ENCODE measurements around the gene ANKRD9. TPM values are rescaled to one million over a fixed set of nuclear protein-coding genes. Genes with fewer than 3 reads are reported as not detected.

ANKRD9 gene
- total and polyA plus RNA-seq, 9 of the 15 experiments (the other 6 are each of a cell fraction or from before 2014, with no cell fraction given): 0.04 to 32.9 (median 5.3) TPM

DNA sequence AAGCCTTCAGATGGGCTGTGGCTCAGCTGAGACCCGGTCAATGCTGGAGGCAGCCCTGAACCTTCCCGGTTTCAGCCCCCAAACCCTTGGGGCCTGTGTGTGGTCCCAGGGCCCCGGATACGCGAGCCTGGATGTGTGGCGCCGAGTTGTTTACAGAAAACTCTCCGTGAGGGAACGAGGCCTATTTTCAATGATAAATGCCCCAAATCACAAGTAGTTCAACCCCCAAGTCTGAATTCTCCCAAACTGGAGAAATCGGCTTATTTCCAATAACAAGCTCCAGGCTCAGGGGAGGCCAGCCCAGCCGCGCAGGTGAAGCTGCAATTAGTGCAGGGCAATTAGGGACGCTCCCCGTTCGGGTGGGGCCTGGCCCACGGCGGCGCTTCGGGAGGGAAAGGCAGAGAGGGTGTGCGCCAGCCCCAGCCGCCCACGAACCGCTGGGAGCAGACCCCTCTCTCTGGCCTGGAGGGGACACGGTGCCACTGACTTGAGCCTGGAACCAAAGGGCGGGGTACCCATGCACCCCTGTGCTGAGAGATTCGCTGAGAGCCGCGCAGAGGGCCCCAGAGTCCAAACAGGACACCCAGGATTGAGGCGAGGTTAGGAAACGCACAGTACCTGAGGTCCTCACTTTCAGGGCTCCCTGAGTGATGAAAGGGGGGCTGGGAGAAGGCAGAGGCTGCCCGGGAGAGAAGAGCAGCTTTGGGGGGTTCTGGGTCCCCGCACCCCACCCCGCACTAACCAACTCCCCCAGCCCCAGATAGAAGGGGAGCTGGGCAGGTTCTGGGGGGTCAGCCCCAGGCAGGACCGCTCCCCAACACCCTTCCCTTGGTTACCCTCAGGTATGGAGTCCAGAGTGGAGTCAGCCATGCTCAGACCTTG lies 14.2 kb upstream of the ANKRD9 start:
- in situ Hi-C loops (cut with MboI): loop anchor here (25.0 kb wide), 1 partner anchor 388 kb away; the partner anchor contains the start of gene AMN
- ChIA-PET CTCF (ENCODE audit: low intra/inter-chr PET ratio) (interaction anchor here (0.6 to 1.2 kb wide), 2 partner anchors 70 to 139 kb away, joined by 3 read pairs; no protein-coding TSS in a partner anchor), POLR2A (interaction anchor here (0.8 to 1.3 kb wide), 3 partner anchors 8 to 146 kb away, joined by 4 to 6 read pairs (median 5); no protein-coding TSS in a partner anchor)
- FAIRE-seq (no peak), ATAC-seq (no peak), DNase-seq (ENCODE audit: extremely low read depth in 1 of 4, low spot score in 3 of 4) (no peak)
- no peak overlapping the region for H2AFZ ChIP-seq (ENCODE audit: low read depth, low read length)
- peaks cover 12 to 37% of the 10 kb centered on the region in 2 experiments; a peak in 4 of 5 replicates for H3K4me1 ChIP-seq (replicated peaks in 1 of 2; ENCODE audit: control insufficient read depth in 2 of 2, insufficient read depth in 2 of 2, low read length in 2 of 2)
- H3K36me3 ChIP-seq (ENCODE audit: control insufficient read depth, insufficient read depth, low read length): no peaks in the 10 kb centered on the region
- H3K9ac ChIP-seq (ENCODE audit: insufficient read depth in 1 of 2, low read depth in 2 of 2, low read length in 2 of 2): 0 out of 4 replicates have a peak overlapping the region, but pooled peaks of 1 of the 2 experiments have one; percentile 26
- no peaks in the 10 kb centered on the region for H4K20me1 ChIP-seq (replicated peaks; ENCODE audit: control insufficient read depth, insufficient read depth, low read length)
- WGBS (ENCODE audit: insufficient coverage, low coverage, missing lambda C conversion rate): 69% methylated on average over 29 of the region's 34 CpGs
- no peak overlapping the region for H3K4me2 ChIP-seq (ENCODE audit: insufficient read depth, low read length)
- intact Hi-C loops (cut with micrococcal nuclease): loop anchor here (2.0 to 10.0 kb wide), 4 partner anchors 69 to 395 kb away; partner anchors contain the start of genes RCOR1 and TRAF3
- no peaks in the 10 kb centered on the region for H3K9me1 ChIP-seq (ENCODE audit: control insufficient read depth, insufficient read depth, low read length)
- H3K4me3 ChIP-seq: no peak overlapping the region
- no peaks in the 10 kb centered on the region; the same call in 1 of the 2 replicates for H3K9me3 ChIP-seq (replicated peaks; ENCODE audit: control insufficient read depth, insufficient read depth, low read depth, low read length)
- H3K79me2 ChIP-seq (ENCODE audit: control insufficient read depth, insufficient read depth, low read length): no peaks in the 10 kb centered on the region; the same call in 2 of the 3 replicates
- no peaks in the 10 kb centered on the region for H3K27me3 ChIP-seq (ENCODE audit: control insufficient read depth in 2 of 2, insufficient read depth in 2 of 2, low read length in 2 of 2)
- no TSS peak for BruUV-seq (replicated peaks)
- no peak overlapping the region for H3K27ac ChIP-seq (ENCODE audit: extremely low read depth, low read depth, low read length)
- TF ChIP-seq ZNF274 (IDR thresholded peaks at IDR 0.05; ENCODE audit: borderline replicate concordance, low read depth, low read length) (no peak), PPARD (CRISPR knock-in tag; IDR thresholded peaks at IDR 0.05) (no peak), BRF1 (IDR thresholded peaks at IDR 0.05; ENCODE audit: borderline replicate concordance, extremely low read depth, insufficient read length) (no peak), ZFP30 (CRISPR knock-in tag; IDR thresholded peaks at IDR 0.05; ENCODE audit: borderline replicate concordance) (no peak), KDM2B (CRISPR knock-in tag; IDR thresholded peaks at IDR 0.05) (no peak), NCOA1 (IDR thresholded peaks at IDR 0.05; ENCODE audit: low read depth) (no peak), HDAC8 (tag; IDR thresholded peaks at IDR 0.05) (no peak), MAZ (CRISPR knock-in tag; conservative IDR thresholded peaks at IDR 0.05 in 1 of 2, IDR thresholded peaks at IDR 0.05 in 1 of 2) (no peak), PHB2 (IDR thresholded peaks at IDR 0.05; ENCODE audit: low read depth) (no peak), DACH1 (IDR thresholded peaks at IDR 0.05; ENCODE audit: partially characterized antibody) (no peak), SMC3 (conservative IDR thresholded peaks at IDR 0.05; ENCODE audit: insufficient read depth, low read depth, low read length) (no peak)
- TF ChIP-seq, protein P1, sequence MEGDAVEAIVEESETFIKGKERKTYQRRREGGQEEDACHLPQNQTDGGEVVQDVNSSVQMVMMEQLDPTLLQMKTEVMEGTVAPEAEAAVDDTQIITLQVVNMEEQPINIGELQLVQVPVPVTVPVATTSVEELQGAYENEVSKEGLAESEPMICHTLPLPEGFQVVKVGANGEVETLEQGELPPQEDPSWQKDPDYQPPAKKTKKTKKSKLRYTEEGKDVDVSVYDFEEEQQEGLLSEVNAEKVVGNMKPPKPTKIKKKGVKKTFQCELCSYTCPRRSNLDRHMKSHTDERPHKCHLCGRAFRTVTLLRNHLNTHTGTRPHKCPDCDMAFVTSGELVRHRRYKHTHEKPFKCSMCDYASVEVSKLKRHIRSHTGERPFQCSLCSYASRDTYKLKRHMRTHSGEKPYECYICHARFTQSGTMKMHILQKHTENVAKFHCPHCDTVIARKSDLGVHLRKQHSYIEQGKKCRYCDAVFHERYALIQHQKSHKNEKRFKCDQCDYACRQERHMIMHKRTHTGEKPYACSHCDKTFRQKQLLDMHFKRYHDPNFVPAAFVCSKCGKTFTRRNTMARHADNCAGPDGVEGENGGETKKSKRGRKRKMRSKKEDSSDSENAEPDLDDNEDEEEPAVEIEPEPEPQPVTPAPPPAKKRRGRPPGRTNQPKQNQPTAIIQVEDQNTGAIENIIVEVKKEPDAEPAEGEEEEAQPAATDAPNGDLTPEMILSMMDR (IDR thresholded peaks at IDR 0.05 in 2 of 3, conservative IDR thresholded peaks at IDR 0.05 in 1 of 3; ENCODE audit: insufficient read depth in 2 of 3, low read depth in 1 of 3, low read length in 3 of 3): no peak
- TF ChIP-seq, protein P2, sequence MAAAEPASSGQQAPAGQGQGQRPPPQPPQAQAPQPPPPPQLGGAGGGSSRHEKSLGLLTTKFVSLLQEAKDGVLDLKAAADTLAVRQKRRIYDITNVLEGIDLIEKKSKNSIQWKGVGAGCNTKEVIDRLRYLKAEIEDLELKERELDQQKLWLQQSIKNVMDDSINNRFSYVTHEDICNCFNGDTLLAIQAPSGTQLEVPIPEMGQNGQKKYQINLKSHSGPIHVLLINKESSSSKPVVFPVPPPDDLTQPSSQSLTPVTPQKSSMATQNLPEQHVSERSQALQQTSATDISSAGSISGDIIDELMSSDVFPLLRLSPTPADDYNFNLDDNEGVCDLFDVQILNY (CRISPR knock-in tag; IDR thresholded peaks at IDR 0.05): no peak
- TF ChIP-seq, protein P3, sequence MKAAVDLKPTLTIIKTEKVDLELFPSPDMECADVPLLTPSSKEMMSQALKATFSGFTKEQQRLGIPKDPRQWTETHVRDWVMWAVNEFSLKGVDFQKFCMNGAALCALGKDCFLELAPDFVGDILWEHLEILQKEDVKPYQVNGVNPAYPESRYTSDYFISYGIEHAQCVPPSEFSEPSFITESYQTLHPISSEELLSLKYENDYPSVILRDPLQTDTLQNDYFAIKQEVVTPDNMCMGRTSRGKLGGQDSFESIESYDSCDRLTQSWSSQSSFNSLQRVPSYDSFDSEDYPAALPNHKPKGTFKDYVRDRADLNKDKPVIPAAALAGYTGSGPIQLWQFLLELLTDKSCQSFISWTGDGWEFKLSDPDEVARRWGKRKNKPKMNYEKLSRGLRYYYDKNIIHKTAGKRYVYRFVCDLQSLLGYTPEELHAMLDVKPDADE (conservative IDR thresholded peaks at IDR 0.05; ENCODE audit: control insufficient read depth, low read depth, low read length): no peak
